NCI-H146 treated with DMSO at 0.1 percent for 48 hours (cell line): ENCODE results near the gene TMC7.
"Not testable (repeated sequence)": the region's sequence is repeated elsewhere in the genome, so short reads cannot be mapped to it uniquely, and the experiment has no call there.

Source experiments
- DNase-seq: peaks from one replicate; lab custom pipeline; 2025; ENCODE audit not compliant: unreplicated experiment; lab: John Stamatoyannopoulos, UW

TMC7 gene

GRCh38 chr16:18983565-18984434 lies at the start of gene TMC7:
TMC7 (plus strand) TSS chr16:18983934; CDS start chr16:18984064, 130 bp downstream.
- DNase-seq = peak; percentile 87

- no peak for DNase-seq
Observed at GRCh38 chr16:18936727-18937340, 46.9 kb upstream of the TMC7 start.

GRCh38 chr16:18937390-18937789 lies 46.3 kb upstream of the TMC7 start:
- no peak for DNase-seq

GRCh38 chr16:18938986-18939385 lies 44.7 kb upstream of the TMC7 start:
- no peak for DNase-seq

GRCh38 chr16:18941471-18941870 lies 42.3 kb upstream of the TMC7 start:
- DNase-seq = no peak

GRCh38 chr16:18942061-18942460 lies 41.7 kb upstream of the TMC7 start:
- no peak for DNase-seq

GRCh38 chr16:18943414-18943813 lies 40.3 kb upstream of the TMC7 start:
- DNase-seq = no peak

GRCh38 chr16:18945233-18945632 lies 38.5 kb upstream of the TMC7 start:
- no peak for DNase-seq

GRCh38 chr16:18948372-18949020 lies 35.2 kb upstream of the TMC7 start:
- no peak for DNase-seq

GRCh38 chr16:18950469-18951185 lies 33.1 kb upstream of the TMC7 start:
- no peak for DNase-seq

- peak; percentile 36 for DNase-seq
Observed at GRCh38 chr16:18953547-18953946, 30.2 kb upstream of the TMC7 start.

- peak; percentile 53 for DNase-seq
Observed at GRCh38 chr16:18955874-18956580, 27.7 kb upstream of the TMC7 start.

- not testable (repeated sequence) for DNase-seq
Observed at GRCh38 chr16:18956658-18957241, 27.0 kb upstream of the TMC7 start.

- no peak for DNase-seq
Observed at GRCh38 chr16:18958621-18959029, 25.1 kb upstream of the TMC7 start.

GRCh38 chr16:18959031-18959505 lies 24.7 kb upstream of the TMC7 start:
- DNase-seq = no peak

- no peak for DNase-seq
Observed at GRCh38 chr16:18965555-18965954, 18.2 kb upstream of the TMC7 start.

- DNase-seq = no peak
Observed at GRCh38 chr16:18966791-18967190, 16.9 kb upstream of the TMC7 start.

GRCh38 chr16:18969050-18969854 lies 14.5 kb upstream of the TMC7 start:
- peak; percentile 88 for DNase-seq

- no peak for DNase-seq
Observed at GRCh38 chr16:18969855-18970240, 13.9 kb upstream of the TMC7 start.
